Measurements from ENCODE around the gene NME3.

The NME3 gene

GRCh38 chr16:1793578-1794220 is 22.4 kb upstream of the NME3 start, which contains the start of gene IGFALS:
Gene IGFALS (minus strand): TSS chr16:1793705. CDS start chr16:1793652, 53 bp downstream.
- no peak within 1 kb of the TSS for H3K4me3 ChIP-seq (ENCODE audit: low read length)
- no peak for DNase-seq (ENCODE audit: low read depth)
- TF ChIP-seq CTCF (conservative IDR thresholded peaks at IDR 0.05; ENCODE audit: low read length): no peak

- TF ChIP-seq CTCF (conservative IDR thresholded peaks at IDR 0.05; ENCODE audit: low read length): no peak
- DNase-seq (ENCODE audit: low read depth): no peak
- H3K4me3 ChIP-seq (ENCODE audit: low read length): no peak overlapping the region
These were observed 21.7 kb upstream of the NME3 start for GRCh38 chr16:1792836-1793577.

- no peak for DNase-seq (ENCODE audit: low read depth)
- no peak overlapping the region for H3K4me3 ChIP-seq (ENCODE audit: low read length)
- TF ChIP-seq CTCF (conservative IDR thresholded peaks at IDR 0.05; ENCODE audit: low read length): no peak
These were observed 20.8 kb upstream of the NME3 start for GRCh38 chr16:1791943-1792812.

GRCh38 chr16:1791256-1791942 is 20.1 kb upstream of the NME3 start:
- H3K4me3 ChIP-seq (ENCODE audit: low read length): no peak overlapping the region
- TF ChIP-seq CTCF (conservative IDR thresholded peaks at IDR 0.05; ENCODE audit: low read length): no peak
- no peak for DNase-seq (ENCODE audit: low read depth)

GRCh38 chr16:1790611-1791255 is 19.4 kb upstream of the NME3 start:
- H3K4me3 ChIP-seq (ENCODE audit: low read length): no peak overlapping the region
- TF ChIP-seq CTCF (conservative IDR thresholded peaks at IDR 0.05; ENCODE audit: low read length): no peak
- DNase-seq (ENCODE audit: low read depth): no peak

- DNase-seq (ENCODE audit: low read depth): no peak
- H3K4me3 ChIP-seq (ENCODE audit: low read length): no peak overlapping the region
- no peak for TF ChIP-seq CTCF (conservative IDR thresholded peaks at IDR 0.05; ENCODE audit: low read length)
These were observed 18.9 kb upstream of the NME3 start for GRCh38 chr16:1790261-1790610.
